ENCODE measurements around the gene ZFP69. TPM values are rescaled to one million over a fixed set of nuclear protein-coding genes. Genes with fewer than 3 reads are reported as not detected.

The ZFP69 gene
- total and polyA plus RNA-seq, 4 donors = 0.96 to 1.9 (median 1.2) TPM

GRCh38 chr1:40438391-40439015, 38.6 kb upstream of the ZFP69 start:
- Histone ChIP-seq H3K27ac (ENCODE audit: low read depth in 1 of 2, low read length in 2 of 2) (no peak overlapping the region), H3K27me3 (ENCODE audit: control insufficient read depth in 4 of 4, insufficient read depth in 4 of 4, low read length in 3 of 4) (no peaks in the 10 kb centered on the region), H3K9ac (ENCODE audit: low read depth in 1 of 2, low read length in 2 of 2) (no peak overlapping the region), H3K4me1 (ENCODE audit: control insufficient read depth in 4 of 4, insufficient read depth in 4 of 4, low read length in 3 of 4) (peaks cover 0 to 3% (median 0%) of the 10 kb centered on the region in 4 donors), H3K4me3 (ENCODE audit: low read depth in 1 of 3, low read length in 3 of 3) (no peak overlapping the region), H3K9me3 (ENCODE audit: control insufficient read depth in 4 of 4, low read length in 3 of 4) (no peaks in the 10 kb centered on the region), H3K36me3 (ENCODE audit: control insufficient read depth in 4 of 4, insufficient read depth in 3 of 4, low read depth in 1 of 4, low read length in 3 of 4) (no peaks in the 10 kb centered on the region)
- DNase-seq (ENCODE audit: low spot score) = no peak
- WGBS = 58% methylated on average over 3 of the region's 3 CpGs
- peak; percentile 75 for TF ChIP-seq CTCF (IDR thresholded peaks at IDR 0.05; ENCODE audit: low read depth, low read length, missing input control)
- TF ChIP-seq RAD21 (IDR thresholded peaks at IDR 0.05) = peak; percentile 76 to 85
- TF ChIP-seq EGR1 (IDR thresholded peaks at IDR 0.05; ENCODE audit: low read depth in 2 of 2) = no peak

- 87% methylated on average over 5 of the region's 5 CpGs for WGBS
Measured at GRCh38 chr1:40439247-40439646, 37.8 kb upstream of the ZFP69 start.

GRCh38 chr1:40449684-40450494, 27.2 kb upstream of the ZFP69 start, which contains the start of gene ZFP69B:
ZFP69B (plus strand) TSS chr1:40450476; CDS start chr1:40450962, 486 bp downstream.
- peaks cover 2 to 15% (median 6%) of the 10 kb centered on the region in 4 donors for H3K9me3 ChIP-seq (ENCODE audit: control insufficient read depth in 4 of 4, low read length in 3 of 4)
- peak within 1 kb of the TSS; percentile 40 to 75 for H3K27ac ChIP-seq (ENCODE audit: low read depth in 1 of 2, low read length in 2 of 2)
- H3K36me3 ChIP-seq (ENCODE audit: control insufficient read depth in 4 of 4, insufficient read depth in 3 of 4, low read depth in 1 of 4, low read length in 3 of 4) = no peaks in the 10 kb centered on the region
- H3K27me3 ChIP-seq (ENCODE audit: control insufficient read depth in 4 of 4, insufficient read depth in 4 of 4, low read length in 3 of 4) = no peaks in the 10 kb centered on the region
- peak; percentile 90 for DNase-seq (ENCODE audit: low spot score)
- peak within 1 kb of the TSS; percentile 9 to 60 for H3K9ac ChIP-seq (ENCODE audit: low read depth in 1 of 2, low read length in 2 of 2)
- H3K4me1 ChIP-seq (ENCODE audit: control insufficient read depth in 4 of 4, insufficient read depth in 4 of 4, low read length in 3 of 4) = peaks cover 0 to 15% (median 7%) of the 10 kb centered on the region in 4 donors
- H3K4me3 ChIP-seq (ENCODE audit: low read depth in 1 of 3, low read length in 3 of 3) = peak within 1 kb of the TSS; percentile 73 to 78 (median 74)
- under 1% methylated on average over 64 of the region's 64 CpGs for WGBS
- TF ChIP-seq HNF4A (conservative IDR thresholded peaks at IDR 0.05) (no peak), RAD21 (IDR thresholded peaks at IDR 0.05) (no peak), FOXA1 (IDR thresholded peaks at IDR 0.05) (no peak), REST (IDR thresholded peaks at IDR 0.05) (no peak), NR2F2 (IDR thresholded peaks at IDR 0.05) (no peak), RXRA (IDR thresholded peaks at IDR 0.05) (no peak), ATF3 (IDR thresholded peaks at IDR 0.05) (no peak), FOXA2 (IDR thresholded peaks at IDR 0.05) (no peak)

More at GRCh38 chr1:40439247-40439646, 37.8 kb upstream of the ZFP69 start:
- TF ChIP-seq SP1 (IDR thresholded peaks at IDR 0.05) (no peak), GABPA (IDR thresholded peaks at IDR 0.05 in 1 of 2, conservative IDR thresholded peaks at IDR 0.05 in 1 of 2) (no peak), CTCF (IDR thresholded peaks at IDR 0.05; ENCODE audit: low read depth, low read length, missing input control) (no peak), TAF1 (conservative IDR thresholded peaks at IDR 0.05) (no peak), NR2F2 (IDR thresholded peaks at IDR 0.05) (no peak), EGR1 (IDR thresholded peaks at IDR 0.05; ENCODE audit: low read depth in 2 of 2) (no peak), FOXA1 (IDR thresholded peaks at IDR 0.05) (no peak)
- Histone ChIP-seq H3K9me3 (ENCODE audit: control insufficient read depth in 4 of 4, low read length in 3 of 4) (no peaks in the 10 kb centered on the region), H3K27me3 (ENCODE audit: control insufficient read depth in 4 of 4, insufficient read depth in 4 of 4, low read length in 3 of 4) (no peaks in the 10 kb centered on the region), H3K4me3 (ENCODE audit: low read depth in 1 of 3, low read length in 3 of 3) (no peak overlapping the region), H3K27ac (ENCODE audit: low read depth in 1 of 2, low read length in 2 of 2) (no peak overlapping the region), H3K9ac (ENCODE audit: low read depth in 1 of 2, low read length in 2 of 2) (no peak overlapping the region), H3K4me1 (ENCODE audit: control insufficient read depth in 4 of 4, insufficient read depth in 4 of 4, low read length in 3 of 4) (peaks cover 0 to 3% (median 0%) of the 10 kb centered on the region in 4 donors), H3K36me3 (ENCODE audit: control insufficient read depth in 4 of 4, insufficient read depth in 3 of 4, low read depth in 1 of 4, low read length in 3 of 4) (no peaks in the 10 kb centered on the region)
- DNase-seq (ENCODE audit: low spot score) = no peak

Measured in liver (tissue), 9 donors.